Left ventricle myocardium inferior (tissue), 1 donor: ENCODE results near the gene CRHR2. TPM values are rescaled to one million over a fixed set of nuclear protein-coding genes. Genes with fewer than 3 reads are reported as not detected.

Experiments
- DNase-seq: peaks from one replicate; pipeline ENCODE4 v3.0.0-alpha.2; 2020
- H3K27ac ChIP-seq: fragments of 200-600 bp; replicated peaks from 2 replicates; pipeline ENCODE4 v1.8.0; 2021
- H3K27me3 ChIP-seq: fragments of 200-600 bp; 2 replicates; pipeline ENCODE4 v1.8.0; 2021; ENCODE audit warnings: low read depth
- H3K36me3 ChIP-seq: fragments of 200-600 bp; 2 replicates; pipeline ENCODE4 v1.8.0; 2021
- H3K4me1 ChIP-seq: fragments of 200-600 bp; 2 replicates; pipeline ENCODE4 v1.8.0; 2021
- H3K4me3 ChIP-seq: fragments of 200-600 bp; 2 replicates; pipeline ENCODE4 v1.8.0; 2021; ENCODE audit warnings: mild to moderate bottlenecking, moderate library complexity
- H3K9me3 ChIP-seq: fragments of 200-600 bp; replicated peaks from 2 replicates; pipeline ENCODE4 v1.8.0; 2021
- intact Hi-C: fragments of 100-400 bp; cut with micrococcal nuclease; formaldehyde crosslinking; loops from one replicate; pipeline ENCODE4 v1.11.0; 2022
- total RNA-seq: library from RNA; stranded (reverse); fragmentation: NEBNext Ultra II Directional; extraction: Animal tissue kit (Norgen Biotek cat#: 25700); gene quantifications from one replicate; pipeline ENCODE4 v1.2.1, GENCODE V29; 2021
- TF ChIP-seq, protein P1 (sequence below): fragments of 200-600 bp; IDR thresholded peaks from 2 replicates; pipeline ENCODE4 v1.8.0; 2021; ENCODE audit warnings: antibody characterized with exemption, mild to moderate bottlenecking, borderline replicate concordance
- donor health status: DM: no; HTN: yes; CAD: no; lungs with severe emphysema.

The CRHR2 gene
- total RNA-seq, 1 donor from 2014 or later = 0.19 TPM

- Histone ChIP-seq H3K4me1 (peaks cover 30% of the 10 kb centered on the region), H3K4me3 (no peak overlapping the region), H3K36me3 (no peaks in the 10 kb centered on the region), H3K9me3 (no peaks in the 10 kb centered on the region), H3K27ac (no peak overlapping the region), H3K27me3 (no peaks in the 10 kb centered on the region)
- intact Hi-C loops = no loop called here
- TF ChIP-seq, protein P1, sequence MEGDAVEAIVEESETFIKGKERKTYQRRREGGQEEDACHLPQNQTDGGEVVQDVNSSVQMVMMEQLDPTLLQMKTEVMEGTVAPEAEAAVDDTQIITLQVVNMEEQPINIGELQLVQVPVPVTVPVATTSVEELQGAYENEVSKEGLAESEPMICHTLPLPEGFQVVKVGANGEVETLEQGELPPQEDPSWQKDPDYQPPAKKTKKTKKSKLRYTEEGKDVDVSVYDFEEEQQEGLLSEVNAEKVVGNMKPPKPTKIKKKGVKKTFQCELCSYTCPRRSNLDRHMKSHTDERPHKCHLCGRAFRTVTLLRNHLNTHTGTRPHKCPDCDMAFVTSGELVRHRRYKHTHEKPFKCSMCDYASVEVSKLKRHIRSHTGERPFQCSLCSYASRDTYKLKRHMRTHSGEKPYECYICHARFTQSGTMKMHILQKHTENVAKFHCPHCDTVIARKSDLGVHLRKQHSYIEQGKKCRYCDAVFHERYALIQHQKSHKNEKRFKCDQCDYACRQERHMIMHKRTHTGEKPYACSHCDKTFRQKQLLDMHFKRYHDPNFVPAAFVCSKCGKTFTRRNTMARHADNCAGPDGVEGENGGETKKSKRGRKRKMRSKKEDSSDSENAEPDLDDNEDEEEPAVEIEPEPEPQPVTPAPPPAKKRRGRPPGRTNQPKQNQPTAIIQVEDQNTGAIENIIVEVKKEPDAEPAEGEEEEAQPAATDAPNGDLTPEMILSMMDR = no peak
- DNase-seq = no peak
Observed at GRCh38 chr7:30710669-30711068, 28.4 kb upstream of the CRHR2 start.

- Histone ChIP-seq H3K9me3 (no peaks in the 10 kb centered on the region), H3K4me1 (peaks cover 30% of the 10 kb centered on the region), H3K4me3 (no peak overlapping the region), H3K27me3 (no peaks in the 10 kb centered on the region), H3K36me3 (no peaks in the 10 kb centered on the region), H3K27ac (peak overlapping the region; percentile 68)
- intact Hi-C loops = no loop called here
- no peak for DNase-seq
- TF ChIP-seq, protein P1 = no peak
Observed at GRCh38 chr7:30709549-30709948, 27.3 kb upstream of the CRHR2 start.

GRCh38 chr7:30708983-30709382 lies 26.7 kb upstream of the CRHR2 start:
- Histone ChIP-seq H3K4me3 (no peak overlapping the region), H3K4me1 (peaks cover 30% of the 10 kb centered on the region), H3K27me3 (no peaks in the 10 kb centered on the region), H3K27ac (peak overlapping the region; percentile 76), H3K36me3 (no peaks in the 10 kb centered on the region), H3K9me3 (no peaks in the 10 kb centered on the region)
- intact Hi-C loops = no loop called here
- TF ChIP-seq, protein P1 = no peak
- DNase-seq = peak; percentile 56

- intact Hi-C loops = no loop called here
- Histone ChIP-seq H3K4me1 (peaks cover 33% of the 10 kb centered on the region), H3K9me3 (no peaks in the 10 kb centered on the region), H3K27ac (peak overlapping the region; percentile 76), H3K36me3 (no peaks in the 10 kb centered on the region), H3K27me3 (no peaks in the 10 kb centered on the region), H3K4me3 (no peak overlapping the region)
- TF ChIP-seq, protein P1 = no peak
- peak; percentile 34 for DNase-seq
Observed at GRCh38 chr7:30708412-30708811, 26.2 kb upstream of the CRHR2 start.

GRCh38 chr7:30707391-30708357 lies 25.4 kb upstream of the CRHR2 start:
- H3K36me3 ChIP-seq = no peaks in the 10 kb centered on the region
- H3K4me3 ChIP-seq = no peak overlapping the region
- peak overlapping the region; percentile 76 for H3K27ac ChIP-seq
- intact Hi-C loops = no loop called here
- peaks cover 33% of the 10 kb centered on the region for H3K4me1 ChIP-seq
- H3K27me3 ChIP-seq = no peaks in the 10 kb centered on the region
- TF ChIP-seq, protein P1 = no peak
- peak; percentile 73 for DNase-seq
- no peaks in the 10 kb centered on the region for H3K9me3 ChIP-seq
